AG10803 (cell line): Measurements from ENCODE around the gene INPPL1.
"Not testable (repeated sequence)": the region's sequence is repeated elsewhere in the genome, so short reads cannot be mapped to it uniquely, and the experiment has no call there.

Experiments
- DNase-seq: peaks from one replicate; pipeline ENCODE4 v3.0.0; 2010; ENCODE audit warnings: low read depth
- H3K4me3 ChIP-seq: 2 replicates; pipeline ENCODE4 v1.5.1; 2011; ENCODE audit warnings: mild to moderate bottlenecking, low read length, control low read depth
- CTCF ChIP-seq: conservative IDR thresholded peaks from 2 replicates; pipeline ENCODE4 v1.5.1; 2011; ENCODE audit warnings: mild to moderate bottlenecking, low read length, control low read depth, inconsistent platforms

The INPPL1 gene

GRCh38 chr11:72259490-72259889 is 34.9 kb downstream of the INPPL1 start:
- TF ChIP-seq CTCF, result no peak
- H3K4me3 ChIP-seq, result no peak overlapping the region
- no peak for DNase-seq

- DNase-seq, result no peak
- no peak overlapping the region for H3K4me3 ChIP-seq
- TF ChIP-seq CTCF, result no peak
Observed at GRCh38 chr11:72260574-72260973, 36.0 kb downstream of the INPPL1 start.

GRCh38 chr11:72263361-72263760 is 38.8 kb downstream of the INPPL1 start:
- peak; percentile 25 for DNase-seq
- H3K4me3 ChIP-seq, result no peak overlapping the region
- TF ChIP-seq CTCF, result no peak

- no peak for TF ChIP-seq CTCF
- no peak overlapping the region for H3K4me3 ChIP-seq
- no peak for DNase-seq
Observed at GRCh38 chr11:72265951-72266350, 41.4 kb downstream of the INPPL1 start.

GRCh38 chr11:72266960-72267359 is 42.4 kb downstream of the INPPL1 start:
- not testable (repeated sequence) for H3K4me3 ChIP-seq, DNase-seq

GRCh38 chr11:72267956-72268617 is 43.5 kb downstream of the INPPL1 start:
- DNase-seq, result no peak
- no peak for TF ChIP-seq CTCF
- no peak overlapping the region for H3K4me3 ChIP-seq

- DNase-seq, result no peak
- no peak overlapping the region for H3K4me3 ChIP-seq
- no peak for TF ChIP-seq CTCF
Observed at GRCh38 chr11:72271980-72272379, 47.4 kb downstream of the INPPL1 start.

- peak; percentile 12 for DNase-seq
- TF ChIP-seq CTCF, result no peak
- no peak overlapping the region for H3K4me3 ChIP-seq
Observed at GRCh38 chr11:72274435-72274834, 49.9 kb downstream of the INPPL1 start.
